ENCODE data around the gene TSC22D1.

The TSC22D1 gene

GRCh38 chr13:44620057-44620456, 43.9 kb upstream of the TSC22D1 start:
- Histone ChIP-seq H3K9ac (ENCODE audit: low read length) (no peak overlapping the region), H4K20me1 (ENCODE audit: low read depth, low read length) (no peaks in the 10 kb centered on the region), H3K4me2 (ENCODE audit: low read depth, low read length, poor library complexity, severe bottlenecking) (no peak overlapping the region), H3K9me3 (ENCODE audit: insufficient read depth, low read length) (no peaks in the 10 kb centered on the region), H3K36me3 (ENCODE audit: low read length) (no peaks in the 10 kb centered on the region), H3F3A (ENCODE audit: insufficient read depth) (no peaks in the 10 kb centered on the region), H3K79me2 (ENCODE audit: insufficient read depth, low read length) (no peaks in the 10 kb centered on the region), H3K4me3 (ENCODE audit: insufficient read depth, low read length, poor library complexity, severe bottlenecking) (no peak overlapping the region), H2AFZ (ENCODE audit: low read depth, low read length, severe bottlenecking) (no peak overlapping the region), H3K27ac (ENCODE audit: low read depth, low read length) (no peak overlapping the region), H3K9me2 (replicated peaks; ENCODE audit: insufficient read depth, low read length) (no peaks in the 10 kb centered on the region), H3K27me3 (ENCODE audit: low read length) (no peaks in the 10 kb centered on the region)
- no peak for TF ChIP-seq CTCF (IDR thresholded peaks at IDR 0.05; ENCODE audit: insufficient read depth, low read length, poor library complexity, severe bottlenecking)
- TF ChIP-seq EZH2phosphoT487 (conservative IDR thresholded peaks at IDR 0.05; ENCODE audit: low read length) = no peak

- no peaks in the 10 kb centered on the region for H3F3A ChIP-seq (ENCODE audit: insufficient read depth)
- no peaks in the 10 kb centered on the region for H3K36me3 ChIP-seq (ENCODE audit: low read length)
- no peaks in the 10 kb centered on the region for H4K20me1 ChIP-seq (ENCODE audit: low read depth, low read length)
- no peak overlapping the region for H2AFZ ChIP-seq (ENCODE audit: low read depth, low read length, severe bottlenecking)
- no peaks in the 10 kb centered on the region for H3K9me3 ChIP-seq (ENCODE audit: insufficient read depth, low read length)
- H3K4me2 ChIP-seq (ENCODE audit: low read depth, low read length, poor library complexity, severe bottlenecking) = no peak overlapping the region
- H3K79me2 ChIP-seq (ENCODE audit: insufficient read depth, low read length) = no peaks in the 10 kb centered on the region
- H3K4me3 ChIP-seq (ENCODE audit: insufficient read depth, low read length, poor library complexity, severe bottlenecking) = no peak overlapping the region
- no peaks in the 10 kb centered on the region for H3K27me3 ChIP-seq (ENCODE audit: low read length)
- H3K27ac ChIP-seq (ENCODE audit: low read depth, low read length) = no peak overlapping the region
- no peak for TF ChIP-seq CTCF (IDR thresholded peaks at IDR 0.05; ENCODE audit: insufficient read depth, low read length, poor library complexity, severe bottlenecking)
- no peak for TF ChIP-seq EZH2phosphoT487 (conservative IDR thresholded peaks at IDR 0.05; ENCODE audit: low read length)
- H3K9ac ChIP-seq (ENCODE audit: low read length) = no peak overlapping the region
- H3K9me2 ChIP-seq (replicated peaks; ENCODE audit: insufficient read depth, low read length) = no peaks in the 10 kb centered on the region
Observed at GRCh38 chr13:44619651-44620050, 43.5 kb upstream of the TSC22D1 start.

DNA sequence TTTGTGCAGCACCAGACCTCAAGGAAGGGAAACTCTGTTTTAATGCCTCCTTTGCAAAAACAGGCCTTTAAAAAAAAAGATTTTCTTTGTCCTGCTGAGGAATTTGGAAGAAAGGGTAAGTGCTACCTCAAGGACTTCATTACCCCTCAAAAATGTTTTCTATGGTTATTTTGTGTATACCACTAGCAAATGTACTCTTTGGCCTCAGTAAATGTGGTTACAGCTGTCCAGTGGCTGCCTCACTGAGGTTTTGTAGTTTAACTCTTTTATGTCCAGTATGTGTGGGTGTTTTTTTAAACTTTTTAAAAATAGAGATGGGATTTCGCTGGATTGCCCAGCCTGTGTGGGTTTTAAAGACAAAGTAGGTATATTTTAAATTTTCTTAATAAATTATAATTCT, 42.2 kb upstream of the TSC22D1 start:
- H3K27ac ChIP-seq (ENCODE audit: low read depth, low read length) = no peak overlapping the region
- H3K9ac ChIP-seq (ENCODE audit: low read length) = no peak overlapping the region
- H3K4me3 ChIP-seq (ENCODE audit: insufficient read depth, low read length, poor library complexity, severe bottlenecking) = no peak overlapping the region
- no peak for TF ChIP-seq EZH2phosphoT487 (conservative IDR thresholded peaks at IDR 0.05; ENCODE audit: low read length)
- no peak for TF ChIP-seq CTCF (IDR thresholded peaks at IDR 0.05; ENCODE audit: insufficient read depth, low read length, poor library complexity, severe bottlenecking)
- H3K4me2 ChIP-seq (ENCODE audit: low read depth, low read length, poor library complexity, severe bottlenecking) = no peak overlapping the region
- no peak overlapping the region for H2AFZ ChIP-seq (ENCODE audit: low read depth, low read length, severe bottlenecking)
- no peaks in the 10 kb centered on the region for H3K27me3 ChIP-seq (ENCODE audit: low read length)
- no peaks in the 10 kb centered on the region for H4K20me1 ChIP-seq (ENCODE audit: low read depth, low read length)
- no peaks in the 10 kb centered on the region for H3F3A ChIP-seq (ENCODE audit: insufficient read depth)
- no peaks in the 10 kb centered on the region for H3K9me2 ChIP-seq (replicated peaks; ENCODE audit: insufficient read depth, low read length)
- no peaks in the 10 kb centered on the region for H3K9me3 ChIP-seq (ENCODE audit: insufficient read depth, low read length)
- H3K36me3 ChIP-seq (ENCODE audit: low read length) = no peaks in the 10 kb centered on the region
- no peaks in the 10 kb centered on the region for H3K79me2 ChIP-seq (ENCODE audit: insufficient read depth, low read length)

DNA sequence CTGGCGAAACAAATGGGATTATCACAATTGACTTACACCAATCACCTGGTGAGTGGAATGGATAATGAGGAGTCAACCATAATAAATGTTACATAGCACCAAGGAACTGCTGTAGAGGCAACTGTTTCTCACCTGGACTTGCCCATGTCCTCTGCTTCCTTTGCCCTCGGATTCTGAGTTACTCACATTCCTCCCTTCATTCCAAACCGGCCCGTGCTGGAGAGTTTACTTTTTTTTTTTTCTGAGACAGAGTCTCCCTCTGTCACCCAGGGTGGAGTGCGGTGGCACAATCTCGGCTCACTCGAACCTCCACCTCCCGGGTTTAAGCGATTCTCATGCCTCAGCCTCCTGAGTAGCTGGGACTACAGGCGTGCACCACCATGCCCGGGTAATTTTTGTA, 41.5 kb upstream of the TSC22D1 start:
- TF ChIP-seq EZH2phosphoT487 (conservative IDR thresholded peaks at IDR 0.05; ENCODE audit: low read length) = no peak
- TF ChIP-seq CTCF (IDR thresholded peaks at IDR 0.05; ENCODE audit: insufficient read depth, low read length, poor library complexity, severe bottlenecking) = no peak
- Histone ChIP-seq H2AFZ (ENCODE audit: low read depth, low read length, severe bottlenecking) (no peak overlapping the region), H3K4me2 (ENCODE audit: low read depth, low read length, poor library complexity, severe bottlenecking) (no peak overlapping the region)

More for the DNA sequence above, 41.5 kb upstream of the TSC22D1 start:
- no peaks in the 10 kb centered on the region for H3K9me3 ChIP-seq (ENCODE audit: insufficient read depth, low read length)
- H3K9ac ChIP-seq (ENCODE audit: low read length) = no peak overlapping the region
- H3K27me3 ChIP-seq (ENCODE audit: low read length) = no peaks in the 10 kb centered on the region
- no peaks in the 10 kb centered on the region for H3K9me2 ChIP-seq (replicated peaks; ENCODE audit: insufficient read depth, low read length)
- H3K27ac ChIP-seq (ENCODE audit: low read depth, low read length) = no peak overlapping the region
- no peaks in the 10 kb centered on the region for H3K79me2 ChIP-seq (ENCODE audit: insufficient read depth, low read length)
- no peak overlapping the region for H3K4me3 ChIP-seq (ENCODE audit: insufficient read depth, low read length, poor library complexity, severe bottlenecking)
- H3F3A ChIP-seq (ENCODE audit: insufficient read depth) = no peaks in the 10 kb centered on the region
- H3K36me3 ChIP-seq (ENCODE audit: low read length) = no peaks in the 10 kb centered on the region
- H4K20me1 ChIP-seq (ENCODE audit: low read depth, low read length) = no peaks in the 10 kb centered on the region

Data from SU-DHL-6 (cell line).